Panc1 (cell line): ENCODE data around the gene CDKL4. TPM values are rescaled to one million over a fixed set of nuclear protein-coding genes. Genes with fewer than 3 reads are reported as not detected.

Source experiments
- ATAC-seq: fragments of 200-7000 bp; cut with Tn5 transposase; 2 replicates; pipeline ENCODE4 v1.9.1; 2020; ENCODE audit warnings: mild to moderate bottlenecking, moderate library complexity
- BruUV-seq: library from RNA; stranded (reverse); fragments of 400-500 nt; replicated peaks from 2 replicates; lab custom pipeline; 2021; lab: Mats Ljungman, UMichigan
- CTCF ChIA-PET: fragments of 300-600 bp; sonication (Branson Sonifier 250); formaldehyde crosslinking; loops from one replicate; lab custom pipeline; 2022; ENCODE audit warnings: antibody characterized with exemption; lab: Charles Lee
- POLR2A ChIA-PET: fragments of 300-600 bp; sonication (Branson Sonifier 250); formaldehyde crosslinking; loops from one replicate; lab custom pipeline; 2022; ENCODE audit warnings: antibody characterized with exemption; lab: Charles Lee
- DNase-seq: peaks from one replicate; pipeline ENCODE4 v3.0.0-alpha.2; 2010; ENCODE audit warnings: low read depth, low spot score
- H3K27ac ChIP-seq: 2 replicates; pipeline ENCODE4 v1.5.1; 2011; ENCODE audit warnings: mild to moderate bottlenecking, low read length, inconsistent platforms
- H3K27me3 ChIP-seq: fragments of 200-500 bp; sonication (Bioruptor generic); 2 replicates; pipeline ENCODE4 v1.6.0; 2014; ENCODE audit warnings: low read length, inconsistent platforms; ENCODE audit not compliant: control insufficient read depth, insufficient read depth
- H3K36me3 ChIP-seq: fragments of 200-500 bp; sonication (Bioruptor generic); 2 replicates; pipeline ENCODE4 v1.5.1; 2014; ENCODE audit warnings: inconsistent platforms, mild to moderate bottlenecking, low read length, moderate library complexity; ENCODE audit not compliant: control insufficient read depth, insufficient read depth
- H3K4me1 ChIP-seq: 2 replicates; pipeline ENCODE4 v1.5.1; 2011; ENCODE audit warnings: inconsistent platforms, mild to moderate bottlenecking, low read length, moderate library complexity; ENCODE audit not compliant: control insufficient read depth, insufficient read depth
- H3K4me3 ChIP-seq, 2 experiments: 2 replicates each; pipeline ENCODE4 v1.5.1; 2011 to 2012; ENCODE audit warnings: low read depth in 2 of 2, low read length in 2 of 2, mild to moderate bottlenecking in 2 of 2, inconsistent platforms in 1 of 2, moderate library complexity in 1 of 2
- H3K9me3 ChIP-seq: fragments of 200-500 bp; sonication (Bioruptor generic); 2 replicates; pipeline ENCODE4 v1.5.1; 2014; ENCODE audit warnings: low read depth, mild to moderate bottlenecking, inconsistent platforms, low read length, moderate library complexity; ENCODE audit not compliant: control insufficient read depth, insufficient read depth
- CTCF ChIP-seq: fragments of 450-650 bp; IDR thresholded peaks from 2 replicates; pipeline ENCODE4 v1.5.1; 2017; ENCODE audit warnings: mild to moderate bottlenecking
- POLR2AphosphoS5 ChIP-seq: IDR thresholded peaks from 2 replicates; pipeline ENCODE4 v1.6.1; 2012; ENCODE audit warnings: mild to moderate bottlenecking, low read depth, low read length, moderate library complexity
- REST ChIP-seq, 2 experiments: IDR thresholded peaks; 2 replicates each; pipeline ENCODE4 v1.6.1; 2011 to 2012; ENCODE audit warnings: low read depth in 2 of 2, control low read depth in 1 of 2, low read length in 1 of 2, mild to moderate bottlenecking in 1 of 2, moderate library complexity in 1 of 2; ENCODE audit not compliant: insufficient read depth in 1 of 2
- SIN3A ChIP-seq: IDR thresholded peaks from 2 replicates; pipeline ENCODE4 v1.6.1; 2012; ENCODE audit warnings: low read depth, mild to moderate bottlenecking, low read length, moderate library complexity, borderline replicate concordance; ENCODE audit not compliant: insufficient read depth
- TCF7L2 ChIP-seq: IDR thresholded peaks from 2 replicates; pipeline ENCODE4 v1.6.1; 2011; ENCODE audit warnings: mild to moderate bottlenecking, low read depth, low read length, inconsistent platforms
- in situ Hi-C: cut with HindIII; loops from 2 replicates; pipeline ENCODE4 v1.10.0; 2016; ENCODE audit warnings: low sequenced_read_pairs, low pct_unique_long_range_greater_than_20kb
- intact Hi-C: fragments of 100-400 bp; cut with micrococcal nuclease; formaldehyde crosslinking; loops from one replicate; pipeline ENCODE4 v1.10.0; 2022; ENCODE audit not compliant: unreplicated experiment
- total RNA-seq: library from RNA; stranded (reverse); gene quantifications from one replicate; pipeline ENCODE4 v1.2.1, GENCODE V29; 2021; ENCODE audit not compliant: unreplicated experiment

Gene CDKL4
- total RNA-seq, 1 experiment from 2014 or later = not detected

GRCh38 chr2:39269941-39270340 lies 26.2 kb upstream of the CDKL4 start:
- ATAC-seq (no peak), DNase-seq (no peak)
- Histone ChIP-seq H3K4me3 (no peak overlapping the region), H3K9me3 (no peaks in the 10 kb centered on the region), H3K27ac (no peak overlapping the region), H3K27me3 (no peaks in the 10 kb centered on the region), H3K4me1 (no peaks in the 10 kb centered on the region), H3K36me3 (peaks cover 13% of the 10 kb centered on the region)
- BruUV-seq = TSS peak; percentile 8
- in situ Hi-C loops = no loop called here
- POLR2A ChIA-PET = no interaction called here
- TF ChIP-seq TCF7L2 (no peak), CTCF (no peak), SIN3A (no peak), POLR2AphosphoS5 (no peak), REST (IDR thresholded peaks at IDR 0.05; ENCODE audit: insufficient read depth in 1 of 2, low read depth in 2 of 2, low read length in 1 of 2) (no peak)
- CTCF ChIA-PET = no interaction called here
- intact Hi-C loops = no loop called here

GRCh38 chr2:39266916-39267434 lies 23.2 kb upstream of the CDKL4 start:
- CTCF ChIA-PET = no interaction called here
- ATAC-seq = no peak

More at GRCh38 chr2:39266916-39267434, 23.2 kb upstream of the CDKL4 start:
- POLR2A ChIA-PET = no interaction called here
- DNase-seq = no peak
- no peaks in the 10 kb centered on the region for H3K9me3 ChIP-seq
- intact Hi-C loops = no loop called here
- H3K4me3 ChIP-seq = no peak overlapping the region
- no TSS peak for BruUV-seq
- no peaks in the 10 kb centered on the region for H3K4me1 ChIP-seq
- H3K27me3 ChIP-seq = no peaks in the 10 kb centered on the region
- H3K36me3 ChIP-seq = peaks cover 8% of the 10 kb centered on the region
- H3K27ac ChIP-seq = no peak overlapping the region
- in situ Hi-C loops = no loop called here
- no peak for TF ChIP-seq POLR2AphosphoS5
- TF ChIP-seq SIN3A = no peak
- no peak for TF ChIP-seq CTCF
- no peak for TF ChIP-seq TCF7L2
- TF ChIP-seq REST (IDR thresholded peaks at IDR 0.05; ENCODE audit: insufficient read depth in 1 of 2, low read depth in 2 of 2, low read length in 1 of 2) = no peak
